K562 (cell line): ENCODE data around the gene GSK3B. TPM values are rescaled to one million over a fixed set of nuclear protein-coding genes. Genes with fewer than 3 reads are reported as not detected.

Experiments
- ATAC-seq: fragments of 200-7000 bp; cut with Tn5 transposase; 3 replicates; pipeline ENCODE4 v1.9.1; 2020; ENCODE audit warnings: moderate library complexity
- BruUV-seq: library from RNA; stranded (reverse); fragments of 400-500 nt; replicated peaks from 2 replicates; lab custom pipeline; 2021; lab: Mats Ljungman, UMichigan
- CTCF ChIA-PET: fragments of 300-600 bp; formaldehyde crosslinking; extraction: SDS; loops from one replicate; lab custom pipeline; 2021; ENCODE audit warnings: low intra/inter-chr PET ratio; lab: Yijun Ruan, JAX
- POLR2A ChIA-PET: fragments of 300-600, 350-650 bp; sonication (Branson Sonifier 250); formaldehyde crosslinking; extraction: SDS; loops from one replicate; lab custom pipeline; 2021; ENCODE audit warnings: antibody characterized with exemption, inconsistent platforms; lab: Yijun Ruan, JAX
- DNase-seq, 4 experiments: peaks; one replicate each; pipeline versions ENCODE4 v3.0.0 to v3.0.0-alpha.2; 2011 to 2018; ENCODE audit warnings: low spot score in 3 of 4, mixed read lengths in 3 of 4; ENCODE audit errors: extremely low read depth in 1 of 4
- FAIRE-seq: peaks from 2 replicates; lab custom pipeline; 2011; peaks lifted over from hg19 to GRCh38; lab: Jason Lieb, UNC
- H2AFZ ChIP-seq: 2 replicates; pipeline ENCODE4 v1.6.0; 2011; ENCODE audit warnings: low read depth, low read length, control low read depth, inconsistent platforms
- H3K27ac ChIP-seq: fragments of 200-600 bp; 3 replicates; pipeline ENCODE4 v1.8.0; 2011; ENCODE audit warnings: low read depth, mild to moderate bottlenecking, control low read depth, inconsistent platforms, low read length, moderate library complexity, mixed read lengths; ENCODE audit errors: extremely low read depth
- H3K27me3 ChIP-seq, 2 experiments: fragments of 300-600 bp in 1 of 2; 2 replicates in 1 of 2; 3 replicates in 1 of 2; pipeline versions ENCODE4 v1.6.0 to v1.8.0; 2011; ENCODE audit warnings: inconsistent platforms in 2 of 2, low read length in 2 of 2, mild to moderate bottlenecking in 1 of 2, mixed read lengths in 1 of 2, moderate library complexity in 1 of 2; ENCODE audit not compliant: control insufficient read depth in 2 of 2, insufficient read depth in 2 of 2
- H3K36me3 ChIP-seq: fragments of 300-600 bp; 3 replicates; pipeline ENCODE4 v1.8.0; 2011; ENCODE audit warnings: mild to moderate bottlenecking, low read length, inconsistent platforms; ENCODE audit not compliant: control insufficient read depth, insufficient read depth
- H3K4me1 ChIP-seq, 2 experiments: fragments of 200-600 bp in 1 of 2; replicated peaks in 1 of 2; 2 replicates in 1 of 2; 3 replicates in 1 of 2; pipeline versions ENCODE4 v1.5.1 to v1.8.0; 2011; ENCODE audit warnings: inconsistent platforms in 2 of 2, low read length in 2 of 2, mild to moderate bottlenecking in 1 of 2, mixed read lengths in 1 of 2, moderate library complexity in 1 of 2; ENCODE audit not compliant: control insufficient read depth in 2 of 2, insufficient read depth in 2 of 2
- H3K4me2 ChIP-seq: 2 replicates; pipeline ENCODE4 v1.6.1; 2011; ENCODE audit warnings: low read length, control low read depth, inconsistent platforms, mixed read lengths; ENCODE audit not compliant: insufficient read depth
- H3K4me3 ChIP-seq: fragments of 200-600 bp; sonication (generic), shearing (Covaris generic); 2 replicates; pipeline ENCODE4 v1.5.1; 2016; ENCODE audit warnings: control low read depth, inconsistent platforms
- H3K79me2 ChIP-seq: fragments of 200-600 bp; 3 replicates; pipeline ENCODE4 v1.8.0; 2011; ENCODE audit warnings: low read length, inconsistent platforms; ENCODE audit not compliant: control insufficient read depth, insufficient read depth
- H3K9ac ChIP-seq, 2 experiments: 2 replicates each; pipeline versions ENCODE4 v1.6.0 to v1.6.1; 2011; ENCODE audit warnings: low read depth in 2 of 2, low read length in 2 of 2, control low read depth in 1 of 2, inconsistent platforms in 1 of 2, mild to moderate bottlenecking in 1 of 2, mixed read lengths in 1 of 2; ENCODE audit not compliant: insufficient read depth in 1 of 2
- H3K9me1 ChIP-seq: one replicate; pipeline ENCODE4 v1.6.0; 2011; ENCODE audit warnings: inconsistent platforms, mild to moderate bottlenecking, low read length, moderate library complexity; ENCODE audit not compliant: control insufficient read depth, insufficient read depth
- H3K9me3 ChIP-seq: replicated peaks from 2 replicates; pipeline ENCODE4 v1.5.1; 2011; ENCODE audit warnings: low read depth, low read length, inconsistent platforms; ENCODE audit not compliant: control insufficient read depth, insufficient read depth
- H4K20me1 ChIP-seq: replicated peaks from 2 replicates; pipeline ENCODE4 v1.6.1; 2011; ENCODE audit warnings: low read length, inconsistent platforms, mixed read lengths; ENCODE audit not compliant: control insufficient read depth, insufficient read depth
- SOX6 ChIP-seq: fragments of 450-650 bp; IDR thresholded peaks from 2 replicates; pipeline ENCODE4 v1.6.1; 2014; ENCODE audit warnings: mild to moderate bottlenecking
- TGIF2 ChIP-seq: sonication (generic); formaldehyde crosslinking; IDR thresholded peaks from 2 replicates; pipeline ENCODE4 v1.8.1; 2022; ENCODE audit warnings: mild to moderate bottlenecking, missing genetic modification reagents, moderate library complexity
- XRCC3 ChIP-seq: fragments of 450-650 bp; IDR thresholded peaks from 2 replicates; pipeline ENCODE4 v1.6.1; 2017; ENCODE audit warnings: mild to moderate bottlenecking, moderate library complexity
- ZNF24 ChIP-seq: fragments of 450-650 bp; IDR thresholded peaks from 2 replicates; pipeline ENCODE4 v1.6.1; 2016
- WGBS: fragments of 100-300 bp; shearing (Covaris generic); methylation state at CpG from one replicate; pipeline ENCODE4 v1.1.6; 2016; ENCODE audit warnings: low coverage, mixed read lengths; ENCODE audit not compliant: insufficient coverage; ENCODE audit errors: missing lambda C conversion rate; 5-methylcytosine and 5-hydroxymethylcytosine counted together
- in situ Hi-C: fragments of 300-500 bp; cut with MboI; formaldehyde crosslinking; loops from 4 replicates; pipeline ENCODE4 v1.15.0; 2018; ENCODE audit warnings: inconsistent platforms, mixed read lengths
- intact Hi-C: fragments of 100-400 bp; cut with micrococcal nuclease; formaldehyde crosslinking; loops from 2 replicates; pipeline ENCODE4 v1.14.2; 2022
- polyA plus RNA-seq, 8 experiments: library from polyadenylated mRNA; depleted of rRNA in 4 of 8; stranded (reverse) in 5 of 8; unstranded in 3 of 8; fragments of >200 nt; fragmentation: Nextera tagmentation in 2 of 8; fragmentation: Illumina TruSeq in 1 of 8; extraction: Ambion mirVana in 2 of 8; extraction: Trizol in 1 of 8; gene quantifications; 2 replicates each; pipeline versions ENCODE4 v1.2.1 to v1.2.3, GENCODE V29; 2011 to 2014; ENCODE audit warnings: inconsistent platforms in 1 of 8, missing spikeins in 1 of 8
- total RNA-seq, 7 experiments: library from RNA; depleted of rRNA in 6 of 7; stranded (reverse); fragments of >200 nt in 6 of 7; fragmentation: Illumina TruSeq in 2 of 7; extraction: Trizol in 2 of 7; gene quantifications; 2 replicates each; pipeline versions ENCODE4 v1.2.1 to v1.2.3, GENCODE V29; 2011 to 2021; ENCODE audit warnings: low replicate concordance in 1 of 7
- TF ChIP-seq, protein P1 (sequence below), 2 experiments: fragments of 450-650 bp in 1 of 2; sonication (generic) in 1 of 2; formaldehyde crosslinking in 1 of 2; IDR thresholded peaks; 2 replicates each; pipeline versions ENCODE4 v1.7.1 to v1.9.0; 2016 to 2022; ENCODE audit warnings: inconsistent platforms in 1 of 2, mild to moderate bottlenecking in 1 of 2, missing genetic modification reagents in 1 of 2
- TF ChIP-seq, protein P2 (sequence below): sonication (generic); formaldehyde crosslinking; IDR thresholded peaks from 2 replicates; pipeline ENCODE4 v1.8.0; 2023; ENCODE audit warnings: missing genetic modification reagents, mild to moderate bottlenecking, borderline replicate concordance

The GSK3B gene
- total and polyA plus RNA-seq, 9 of the 15 experiments (the other 6 are each of a cell fraction or from before 2014, with no cell fraction given) = 4.7 to 25.0 (median 18.7) TPM

DNA sequence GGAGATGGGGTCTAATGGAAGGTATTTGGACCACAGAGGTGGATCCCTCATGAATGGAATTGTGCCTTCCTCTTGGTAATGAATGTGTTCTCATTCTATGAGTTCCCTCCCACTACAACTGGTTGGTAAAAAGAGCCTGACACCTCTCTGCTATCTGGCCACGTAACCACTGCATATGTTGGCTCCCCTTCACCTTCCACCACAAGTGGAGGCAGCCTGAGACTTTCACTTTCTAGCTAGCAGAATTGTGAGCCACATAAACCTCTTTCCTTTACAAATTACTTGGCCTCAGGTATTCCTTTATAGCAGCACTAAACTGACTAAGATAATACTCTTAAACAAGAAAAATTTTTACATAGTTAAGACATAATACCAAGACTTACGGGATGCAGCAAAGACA lies 157.0 kb downstream of the GSK3B start (continued):
- no peak for TF ChIP-seq SOX6

DNA sequence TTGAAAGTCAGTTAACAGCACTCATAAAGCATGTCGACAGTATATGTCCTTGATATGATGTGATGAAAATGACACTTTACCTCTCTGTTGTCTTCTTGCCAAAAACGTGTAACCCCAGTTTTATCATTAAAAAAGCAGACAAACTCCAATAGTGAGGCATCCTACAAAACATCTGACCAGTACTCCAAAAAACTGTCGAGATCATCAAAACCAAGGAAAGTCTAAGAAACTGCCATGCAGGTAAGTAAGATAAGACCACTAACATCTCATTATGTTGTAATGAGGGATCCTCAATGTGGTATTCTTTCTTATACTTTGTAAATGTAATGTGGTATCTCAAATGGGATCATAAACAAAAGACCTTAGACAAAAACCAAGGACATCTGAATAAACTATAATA lies 160.0 kb downstream of the GSK3B start:
- peaks cover 0 to 3% of the 10 kb centered on the region in 2 experiments; a peak in 2 of 5 replicates for H3K4me1 ChIP-seq
- 35% methylated on average over 2 of the region's 3 CpGs for WGBS
- ATAC-seq = no peak
- no peak overlapping the region for H3K4me2 ChIP-seq
- H2AFZ ChIP-seq = no peak overlapping the region
- no peaks in the 10 kb centered on the region for H3K36me3 ChIP-seq
- H3K27me3 ChIP-seq = no peaks in the 10 kb centered on the region
- no peak overlapping the region for H3K4me3 ChIP-seq
- no peak for FAIRE-seq
- peaks cover 14% of the 10 kb centered on the region for H3K79me2 ChIP-seq
- H3K9me3 ChIP-seq = no peaks in the 10 kb centered on the region
- peaks cover 5% of the 10 kb centered on the region; the same call in 1 of the 2 replicates for H4K20me1 ChIP-seq
- intact Hi-C loops (loop anchor here (10.0 kb wide), 1 partner anchor 161 kb away; the partner anchor contains the start of gene GSK3B), in situ Hi-C loops (no loop called here)
- H3K9me1 ChIP-seq = no peaks in the 10 kb centered on the region
- no TSS peak for BruUV-seq
- ChIA-PET CTCF (no interaction called here), POLR2A (no interaction called here)
- no peak overlapping the region for H3K27ac ChIP-seq
- DNase-seq = no peak
- H3K9ac ChIP-seq = no peak overlapping the region
- TF ChIP-seq XRCC3 (no peak), ZNF24 (no peak), TGIF2 (CRISPR knock-in tag) (no peak)
- TF ChIP-seq, protein P1, sequence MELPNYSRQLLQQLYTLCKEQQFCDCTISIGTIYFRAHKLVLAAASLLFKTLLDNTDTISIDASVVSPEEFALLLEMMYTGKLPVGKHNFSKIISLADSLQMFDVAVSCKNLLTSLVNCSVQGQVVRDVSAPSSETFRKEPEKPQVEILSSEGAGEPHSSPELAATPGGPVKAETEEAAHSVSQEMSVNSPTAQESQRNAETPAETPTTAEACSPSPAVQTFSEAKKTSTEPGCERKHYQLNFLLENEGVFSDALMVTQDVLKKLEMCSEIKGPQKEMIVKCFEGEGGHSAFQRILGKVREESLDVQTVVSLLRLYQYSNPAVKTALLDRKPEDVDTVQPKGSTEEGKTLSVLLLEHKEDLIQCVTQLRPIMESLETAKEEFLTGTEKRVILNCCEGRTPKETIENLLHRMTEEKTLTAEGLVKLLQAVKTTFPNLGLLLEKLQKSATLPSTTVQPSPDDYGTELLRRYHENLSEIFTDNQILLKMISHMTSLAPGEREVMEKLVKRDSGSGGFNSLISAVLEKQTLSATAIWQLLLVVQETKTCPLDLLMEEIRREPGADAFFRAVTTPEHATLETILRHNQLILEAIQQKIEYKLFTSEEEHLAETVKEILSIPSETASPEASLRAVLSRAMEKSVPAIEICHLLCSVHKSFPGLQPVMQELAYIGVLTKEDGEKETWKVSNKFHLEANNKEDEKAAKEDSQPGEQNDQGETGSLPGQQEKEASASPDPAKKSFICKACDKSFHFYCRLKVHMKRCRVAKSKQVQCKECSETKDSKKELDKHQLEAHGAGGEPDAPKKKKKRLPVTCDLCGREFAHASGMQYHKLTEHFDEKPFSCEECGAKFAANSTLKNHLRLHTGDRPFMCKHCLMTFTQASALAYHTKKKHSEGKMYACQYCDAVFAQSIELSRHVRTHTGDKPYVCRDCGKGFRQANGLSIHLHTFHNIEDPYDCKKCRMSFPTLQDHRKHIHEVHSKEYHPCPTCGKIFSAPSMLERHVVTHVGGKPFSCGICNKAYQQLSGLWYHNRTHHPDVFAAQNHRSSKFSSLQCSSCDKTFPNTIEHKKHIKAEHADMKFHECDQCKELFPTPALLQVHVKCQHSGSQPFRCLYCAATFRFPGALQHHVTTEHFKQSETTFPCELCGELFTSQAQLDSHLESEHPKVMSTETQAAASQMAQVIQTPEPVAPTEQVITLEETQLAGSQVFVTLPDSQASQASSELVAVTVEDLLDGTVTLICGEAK (IDR thresholded peaks at IDR 0.05) = no peak
- TF ChIP-seq, protein P1 (CRISPR knock-in tag; IDR thresholded peaks at IDR 0.05) = no peak
- TF ChIP-seq, protein P2, sequence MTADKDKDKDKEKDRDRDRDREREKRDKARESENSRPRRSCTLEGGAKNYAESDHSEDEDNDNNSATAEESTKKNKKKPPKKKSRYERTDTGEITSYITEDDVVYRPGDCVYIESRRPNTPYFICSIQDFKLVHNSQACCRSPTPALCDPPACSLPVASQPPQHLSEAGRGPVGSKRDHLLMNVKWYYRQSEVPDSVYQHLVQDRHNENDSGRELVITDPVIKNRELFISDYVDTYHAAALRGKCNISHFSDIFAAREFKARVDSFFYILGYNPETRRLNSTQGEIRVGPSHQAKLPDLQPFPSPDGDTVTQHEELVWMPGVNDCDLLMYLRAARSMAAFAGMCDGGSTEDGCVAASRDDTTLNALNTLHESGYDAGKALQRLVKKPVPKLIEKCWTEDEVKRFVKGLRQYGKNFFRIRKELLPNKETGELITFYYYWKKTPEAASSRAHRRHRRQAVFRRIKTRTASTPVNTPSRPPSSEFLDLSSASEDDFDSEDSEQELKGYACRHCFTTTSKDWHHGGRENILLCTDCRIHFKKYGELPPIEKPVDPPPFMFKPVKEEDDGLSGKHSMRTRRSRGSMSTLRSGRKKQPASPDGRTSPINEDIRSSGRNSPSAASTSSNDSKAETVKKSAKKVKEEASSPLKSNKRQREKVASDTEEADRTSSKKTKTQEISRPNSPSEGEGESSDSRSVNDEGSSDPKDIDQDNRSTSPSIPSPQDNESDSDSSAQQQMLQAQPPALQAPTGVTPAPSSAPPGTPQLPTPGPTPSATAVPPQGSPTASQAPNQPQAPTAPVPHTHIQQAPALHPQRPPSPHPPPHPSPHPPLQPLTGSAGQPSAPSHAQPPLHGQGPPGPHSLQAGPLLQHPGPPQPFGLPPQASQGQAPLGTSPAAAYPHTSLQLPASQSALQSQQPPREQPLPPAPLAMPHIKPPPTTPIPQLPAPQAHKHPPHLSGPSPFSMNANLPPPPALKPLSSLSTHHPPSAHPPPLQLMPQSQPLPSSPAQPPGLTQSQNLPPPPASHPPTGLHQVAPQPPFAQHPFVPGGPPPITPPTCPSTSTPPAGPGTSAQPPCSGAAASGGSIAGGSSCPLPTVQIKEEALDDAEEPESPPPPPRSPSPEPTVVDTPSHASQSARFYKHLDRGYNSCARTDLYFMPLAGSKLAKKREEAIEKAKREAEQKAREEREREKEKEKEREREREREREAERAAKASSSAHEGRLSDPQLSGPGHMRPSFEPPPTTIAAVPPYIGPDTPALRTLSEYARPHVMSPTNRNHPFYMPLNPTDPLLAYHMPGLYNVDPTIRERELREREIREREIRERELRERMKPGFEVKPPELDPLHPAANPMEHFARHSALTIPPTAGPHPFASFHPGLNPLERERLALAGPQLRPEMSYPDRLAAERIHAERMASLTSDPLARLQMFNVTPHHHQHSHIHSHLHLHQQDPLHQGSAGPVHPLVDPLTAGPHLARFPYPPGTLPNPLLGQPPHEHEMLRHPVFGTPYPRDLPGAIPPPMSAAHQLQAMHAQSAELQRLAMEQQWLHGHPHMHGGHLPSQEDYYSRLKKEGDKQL (CRISPR knock-in tag) = no peak
